T-helper 2 cell treated with Interferon-gamma antibody and Interleukin-4, amounts not matched to agents 100 ng/mL and 5 ng/mL, for 36 hours (primary cell): Measurements from ENCODE around the gene RUVBL1. TPM values are rescaled to one million over a fixed set of nuclear protein-coding genes. Genes with fewer than 3 reads are reported as not detected.

Experiments used
- intact Hi-C: fragments of 100-400 bp; cut with micrococcal nuclease; formaldehyde crosslinking; loops from one replicate; pipeline ENCODE4 v1.15.1; 2023
- total RNA-seq: library from RNA; stranded (reverse); gene quantifications from 2 replicates; pipeline ENCODE4 v1.2.3, GENCODE V29; 2022

The RUVBL1 gene
- total RNA-seq, 1 donor from 2014 or later: 79.1 TPM

GRCh38 chr3:128143496-128143895 is 19.9 kb upstream of the RUVBL1 start:
- intact Hi-C loops: no loop called here

- intact Hi-C loops: loop anchor here (1.0 kb wide), 1 partner anchor 38 kb away; no protein-coding TSS in a partner anchor
Measured at GRCh38 chr3:128133273-128133883, 9.8 kb upstream of the RUVBL1 start.

DNA sequence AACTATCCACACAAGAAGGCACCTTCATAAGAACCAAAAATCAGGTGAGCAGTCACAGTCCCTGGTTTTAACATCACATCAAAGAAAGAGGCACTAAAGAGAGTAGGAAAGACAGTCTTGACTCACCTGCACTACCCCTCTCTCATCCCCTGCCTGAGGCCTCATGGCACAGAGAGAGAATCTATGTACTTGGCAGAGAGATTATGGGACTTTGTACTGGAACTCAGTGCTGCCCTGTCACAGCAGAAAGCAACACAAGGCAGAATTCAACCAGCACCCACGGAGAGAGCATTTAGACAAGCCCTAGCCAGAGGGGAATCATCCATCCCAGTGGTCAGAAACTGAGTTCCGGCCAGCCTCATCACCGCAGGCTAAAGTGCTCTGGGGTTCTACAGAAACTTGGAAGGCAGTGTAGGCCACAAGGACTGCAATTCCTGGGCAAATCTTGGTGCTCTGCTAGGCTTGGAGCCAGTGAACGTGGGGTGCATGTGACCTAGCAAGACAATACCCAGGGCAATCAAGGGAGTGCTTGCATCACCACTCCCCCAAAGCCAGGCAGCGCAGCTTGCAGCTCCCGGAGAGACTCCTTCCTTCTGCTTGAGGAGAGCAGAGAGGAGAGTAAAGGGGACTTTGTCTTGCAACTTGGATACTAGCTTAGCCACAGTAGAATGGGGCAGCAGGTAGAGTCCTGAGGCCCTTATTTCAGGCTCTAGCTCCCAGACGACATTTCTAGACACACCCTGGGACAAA is 8.5 kb upstream of the RUVBL1 start:
- intact Hi-C loops: no loop called here

DNA sequence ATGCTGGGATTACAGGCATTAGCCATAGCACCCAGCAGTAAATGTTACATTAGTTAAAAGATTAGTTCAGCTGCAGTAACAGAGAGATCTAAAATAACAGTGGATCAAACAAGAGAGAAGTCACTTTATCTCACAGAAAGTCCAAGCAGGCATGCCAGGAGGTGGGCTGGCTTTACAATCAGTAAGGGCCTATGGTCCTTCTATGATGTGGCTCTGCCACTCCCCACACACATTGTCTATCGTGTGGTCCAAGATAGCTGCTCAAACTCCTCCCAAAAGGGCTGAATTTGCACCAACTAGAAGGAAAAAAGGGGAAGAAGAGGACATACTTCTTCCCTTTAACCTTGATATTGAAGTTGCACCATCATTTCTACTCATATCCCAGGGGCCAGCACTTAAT is 4.6 kb upstream of the RUVBL1 start:
- intact Hi-C loops: no loop called here

DNA sequence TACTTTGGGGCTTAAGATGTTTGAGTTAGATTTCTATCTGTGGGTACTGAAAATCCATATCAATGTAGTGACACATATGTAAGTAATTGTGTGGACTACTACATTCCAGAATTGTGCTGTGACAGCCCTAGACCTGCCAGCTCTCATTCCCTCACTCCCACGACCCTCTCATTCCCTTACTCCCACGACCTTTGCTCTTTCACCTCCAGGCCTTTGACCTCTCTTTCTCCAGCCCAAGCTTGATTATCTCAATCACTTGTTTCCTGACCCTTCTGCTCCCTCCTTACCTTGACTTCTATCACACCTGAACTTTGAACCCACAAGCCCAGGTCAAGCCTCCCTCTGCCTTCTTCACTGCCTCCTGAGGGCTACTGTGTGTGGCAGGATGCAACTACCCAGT is 3.6 kb upstream of the RUVBL1 start:
- intact Hi-C loops: no loop called here

DNA sequence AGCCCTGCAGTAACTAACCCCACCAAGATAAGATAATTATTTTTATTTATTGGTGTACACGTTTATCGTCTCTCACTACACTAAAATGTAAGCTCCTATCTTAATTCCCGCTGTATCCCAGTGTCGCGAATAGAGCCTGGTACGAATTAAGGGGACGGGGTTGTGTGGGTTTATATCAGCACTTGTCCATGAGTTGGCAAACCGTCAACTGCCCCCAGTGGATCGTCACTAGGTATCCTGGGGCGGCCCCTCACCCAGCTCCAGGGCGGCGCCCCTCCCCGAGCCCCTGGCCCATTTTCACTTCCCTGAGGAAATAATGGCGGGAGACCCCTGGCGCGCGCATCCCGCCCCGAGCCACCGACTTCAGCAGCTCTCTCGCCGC is 465 bp downstream of the RUVBL1 start:
- intact Hi-C loops: loop anchor here (1.0 kb wide), 3 partner anchors 30 to 71 kb away; partner anchors contain the start of genes EEFSEC and SEC61A1

DNA sequence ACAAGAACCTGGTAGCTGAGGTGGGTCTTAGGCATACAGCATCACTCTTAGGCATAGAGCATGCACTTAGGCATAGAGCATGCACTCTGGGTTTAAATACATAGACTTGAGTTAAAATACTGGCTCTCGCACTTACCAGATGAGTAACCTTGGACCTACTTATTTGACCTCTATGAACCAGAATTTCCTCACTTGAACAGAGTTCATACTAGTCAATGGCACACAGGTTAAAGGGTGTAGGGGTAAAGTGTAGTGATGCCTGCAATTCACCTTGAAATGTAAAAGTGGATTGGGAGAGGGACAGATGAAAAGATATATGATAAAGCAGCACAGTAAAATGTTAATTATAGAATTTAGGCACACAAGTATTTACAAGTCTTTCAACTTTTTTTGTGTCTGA is 1.6 kb downstream of the RUVBL1 start:
- intact Hi-C loops: no loop called here

DNA sequence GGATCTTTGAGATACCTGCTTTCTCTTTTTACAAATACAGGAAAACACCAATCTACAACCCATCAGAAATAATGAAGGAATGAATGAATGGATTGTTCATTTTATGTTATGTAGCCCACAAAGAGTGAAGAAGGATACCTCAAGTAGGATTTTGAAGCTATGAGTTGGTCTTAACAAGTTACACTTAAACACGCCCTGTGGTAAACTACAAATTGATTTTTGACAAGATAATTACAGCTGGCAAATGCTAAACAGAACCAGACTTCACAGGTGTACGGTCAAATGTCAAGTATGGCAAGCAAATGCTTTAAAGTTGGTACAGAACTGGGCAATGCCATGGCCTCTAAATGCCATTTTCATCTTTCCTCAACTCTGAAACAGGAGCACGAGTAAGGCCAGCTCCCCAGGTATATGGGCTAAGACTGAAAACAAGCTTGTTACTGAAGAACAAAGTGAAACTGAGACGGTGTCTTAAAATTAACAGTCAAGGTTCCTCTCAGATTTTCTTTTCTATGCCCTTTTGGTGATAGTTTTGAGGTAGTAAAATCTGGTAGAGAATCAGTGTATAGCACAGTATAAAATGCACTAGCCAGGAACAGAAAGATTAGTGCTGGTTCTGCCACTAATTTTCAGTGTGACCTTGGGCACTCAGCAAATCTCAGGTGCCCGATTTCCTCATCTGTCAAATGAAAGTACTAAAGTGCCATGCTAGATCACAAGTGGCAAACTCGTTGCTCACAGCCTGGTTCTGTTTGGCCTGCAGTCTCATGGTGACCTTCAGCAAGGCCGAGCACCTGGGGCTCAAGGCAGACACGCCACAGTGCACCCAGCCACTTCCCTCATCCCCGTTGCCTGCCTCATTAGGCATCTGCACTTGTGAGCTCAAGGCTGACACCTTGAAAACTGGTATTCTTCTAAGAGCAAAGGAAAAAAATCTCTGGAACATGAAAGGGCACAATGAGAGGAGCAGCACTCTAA is 9.5 kb downstream of the RUVBL1 start:
- intact Hi-C loops: loop anchor here (5.0 kb wide), 1 partner anchor 38 kb away; the partner anchor contains the start of gene EEFSEC

GRCh38 chr3:128112357-128112968 is 11.1 kb downstream of the RUVBL1 start:
- intact Hi-C loops: loop anchor here (1.0 to 5.0 kb wide), 2 partner anchors 12 to 40 kb away; partner anchors contain the start of gene EEFSEC

- intact Hi-C loops: loop anchor here (5.0 kb wide), 1 partner anchor 41 kb away; the partner anchor contains the start of gene EEFSEC
Measured at GRCh38 chr3:128111147-128111546, 12.5 kb downstream of the RUVBL1 start.

- intact Hi-C loops: no loop called here
Measured at GRCh38 chr3:128107834-128108233, 15.8 kb downstream of the RUVBL1 start.

DNA sequence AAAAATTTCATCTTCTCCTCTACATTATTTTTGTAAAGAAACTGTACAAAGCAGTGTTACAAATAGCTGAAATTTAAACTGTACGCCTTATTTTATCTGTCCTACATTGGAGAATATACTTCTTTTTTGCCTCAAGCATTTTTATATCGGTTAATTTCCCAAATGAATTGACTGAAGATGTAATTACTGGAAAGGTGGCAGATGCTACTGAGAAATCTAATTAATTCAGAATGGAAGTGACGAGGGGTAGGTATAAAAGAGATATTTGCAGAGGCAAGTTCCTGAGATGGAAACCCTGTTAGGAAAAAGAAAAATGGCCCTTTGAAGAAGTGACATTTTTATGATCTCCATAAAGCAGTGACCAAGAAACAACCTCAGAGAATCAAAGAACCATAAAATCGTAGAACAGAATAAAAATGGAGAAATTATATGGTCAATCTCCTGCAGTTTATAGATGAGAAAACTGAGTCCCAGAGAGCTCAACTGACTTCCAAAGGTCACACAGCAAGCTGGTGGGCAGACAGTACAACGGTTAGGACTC is 20.4 kb downstream of the RUVBL1 start:
- intact Hi-C loops: no loop called here

DNA sequence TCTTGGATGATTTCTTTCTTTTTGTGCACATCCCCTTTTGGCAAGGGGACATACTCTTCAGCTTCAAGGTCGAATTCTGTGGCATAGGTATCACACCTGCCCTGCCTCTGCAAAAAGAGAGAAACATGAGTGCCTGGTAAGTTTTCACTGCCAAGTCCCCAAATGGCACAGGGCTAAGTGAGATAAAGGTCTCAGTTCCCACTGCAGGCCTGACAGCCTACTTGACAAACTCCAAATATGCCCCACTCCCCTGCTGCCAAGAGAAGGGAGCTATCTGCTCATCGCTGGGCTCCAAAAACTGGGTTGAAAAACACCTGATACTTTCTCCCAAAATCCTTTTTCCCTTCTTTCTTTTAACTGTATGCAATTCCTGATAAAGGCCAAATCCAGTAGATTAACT is 23.0 kb downstream of the RUVBL1 start:
- intact Hi-C loops: no loop called here

DNA sequence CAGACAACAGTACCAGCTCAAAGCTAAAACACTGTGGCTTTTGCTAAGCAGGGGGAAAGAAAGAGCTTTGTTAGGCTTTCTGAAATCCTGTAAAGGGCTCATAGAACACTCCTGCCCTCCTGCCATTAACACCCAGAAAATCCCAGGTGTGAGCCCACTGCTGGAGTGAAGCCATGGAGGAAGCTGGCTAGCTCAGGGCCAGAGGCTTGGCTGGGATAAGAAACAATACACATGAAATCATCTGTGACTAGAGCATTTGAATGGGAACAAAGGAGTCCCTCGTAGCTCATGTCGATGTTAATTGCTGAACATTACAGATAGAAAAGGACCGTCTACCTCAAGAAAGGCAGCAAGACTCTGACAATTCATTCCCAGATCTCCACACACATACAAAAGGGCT is 23.5 kb downstream of the RUVBL1 start:
- intact Hi-C loops: no loop called here

DNA sequence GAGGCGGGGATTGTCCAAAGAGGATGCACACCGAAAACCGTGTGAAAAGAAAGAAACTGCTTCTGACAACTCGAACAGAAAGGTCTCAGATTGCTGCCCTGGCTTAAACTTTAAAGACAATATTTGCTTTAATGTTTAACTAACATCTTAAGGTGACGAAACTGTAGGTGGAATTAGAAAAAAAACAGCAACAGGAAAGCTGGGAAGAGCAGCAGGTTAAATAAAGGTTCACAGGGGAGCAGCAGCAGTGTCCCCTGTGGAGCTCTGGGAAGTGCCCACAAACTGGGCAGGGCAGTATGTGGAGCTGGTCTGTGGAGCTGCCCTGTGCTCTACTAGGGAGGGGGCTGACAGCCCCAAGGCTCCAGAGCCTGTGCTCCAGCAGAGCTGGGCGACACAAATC is 25.4 kb downstream of the RUVBL1 start:
- intact Hi-C loops: loop anchor here (10.0 kb wide), 2 partner anchors 327 to 507 kb away; no protein-coding TSS in a partner anchor

DNA sequence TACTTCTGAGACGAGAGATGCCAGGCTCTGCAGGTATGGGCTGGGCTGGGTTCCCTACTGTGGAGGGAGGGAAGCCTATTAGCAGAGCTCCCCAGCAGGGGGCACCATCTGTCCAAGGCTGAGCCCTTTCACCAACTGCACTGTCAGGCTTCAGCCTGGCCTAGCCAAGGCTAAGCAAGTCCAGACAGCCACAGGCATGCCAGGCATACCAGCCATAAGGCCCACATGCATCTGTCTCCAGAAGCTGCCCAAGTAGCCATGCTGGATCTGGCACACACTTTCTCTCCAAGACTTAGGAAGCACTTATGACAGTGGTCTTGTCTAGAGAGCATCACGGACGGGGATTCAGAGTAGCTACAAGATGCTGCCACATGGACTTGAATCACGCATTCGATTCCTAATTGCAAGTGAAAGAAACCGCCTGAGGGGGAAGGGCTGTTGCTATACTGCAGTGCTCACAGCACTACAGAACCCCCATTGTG is 28.3 kb downstream of the RUVBL1 start:
- intact Hi-C loops: loop anchor here (1.0 to 10.0 kb wide), 6 partner anchors 20 to 510 kb away; no protein-coding TSS in a partner anchor

DNA sequence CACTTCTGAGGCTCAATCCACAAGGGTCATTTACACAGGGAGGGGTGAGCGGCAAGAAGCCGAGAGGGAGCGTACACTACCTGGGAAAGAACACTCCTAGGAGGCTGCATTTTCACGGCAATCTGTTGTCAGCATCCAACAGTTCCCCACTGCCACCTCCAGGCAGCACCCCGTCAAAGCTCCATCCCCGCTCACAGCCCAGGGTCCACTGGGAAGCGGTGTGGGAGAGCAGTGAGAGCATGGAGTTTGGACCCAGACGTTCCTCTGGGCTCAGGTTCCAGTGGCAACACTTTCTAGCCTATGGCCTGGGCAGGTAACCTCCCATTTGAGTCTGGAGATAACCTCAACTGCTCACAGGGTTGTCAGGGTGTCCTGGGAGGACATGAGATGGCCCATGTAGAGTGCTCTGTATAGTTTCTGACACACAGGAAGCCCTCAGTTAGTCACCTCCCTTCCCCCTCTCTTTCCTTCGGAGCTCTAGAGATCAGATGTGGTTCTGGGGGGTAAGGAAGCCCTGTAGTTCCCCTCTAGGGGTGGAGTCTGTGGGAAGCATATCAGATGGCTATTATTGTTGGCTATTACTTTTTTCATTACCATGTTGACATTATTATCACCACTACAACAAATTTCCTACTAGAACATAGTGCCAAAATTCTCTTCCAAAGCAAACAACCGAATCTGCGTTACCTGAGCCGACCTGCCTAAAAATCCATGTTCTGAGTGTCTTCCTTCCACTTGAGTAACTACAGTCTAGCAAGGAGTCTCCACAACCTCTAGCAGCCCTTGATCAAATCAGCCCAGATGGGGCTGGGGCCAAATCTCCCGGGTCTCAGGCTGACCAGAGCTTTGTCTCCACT is 29.1 kb downstream of the RUVBL1 start:
- intact Hi-C loops: loop anchor here (1.0 to 10.0 kb wide), 6 partner anchors 20 to 510 kb away; no protein-coding TSS in a partner anchor

DNA sequence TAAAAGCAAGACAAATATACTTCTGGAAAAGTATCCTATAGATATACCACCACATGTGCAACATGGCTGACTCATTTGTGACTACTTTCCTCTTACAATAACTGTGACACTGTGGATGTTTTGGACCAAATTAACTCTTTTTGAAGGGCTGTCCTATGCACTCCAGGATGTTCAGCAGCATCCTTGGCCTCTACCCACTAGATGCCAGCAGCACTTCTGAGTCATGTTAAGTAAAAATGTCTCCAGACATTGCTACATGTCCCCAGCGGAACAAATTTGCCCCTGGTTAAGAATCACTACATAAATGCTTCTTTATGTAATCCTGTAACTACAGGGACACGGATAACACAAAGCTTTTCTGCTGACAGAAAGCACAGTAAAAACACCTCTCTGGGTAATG is 32.0 kb downstream of the RUVBL1 start:
- intact Hi-C loops: loop anchor here (10.0 kb wide), 2 partner anchors 333 to 513 kb away; no protein-coding TSS in a partner anchor

DNA sequence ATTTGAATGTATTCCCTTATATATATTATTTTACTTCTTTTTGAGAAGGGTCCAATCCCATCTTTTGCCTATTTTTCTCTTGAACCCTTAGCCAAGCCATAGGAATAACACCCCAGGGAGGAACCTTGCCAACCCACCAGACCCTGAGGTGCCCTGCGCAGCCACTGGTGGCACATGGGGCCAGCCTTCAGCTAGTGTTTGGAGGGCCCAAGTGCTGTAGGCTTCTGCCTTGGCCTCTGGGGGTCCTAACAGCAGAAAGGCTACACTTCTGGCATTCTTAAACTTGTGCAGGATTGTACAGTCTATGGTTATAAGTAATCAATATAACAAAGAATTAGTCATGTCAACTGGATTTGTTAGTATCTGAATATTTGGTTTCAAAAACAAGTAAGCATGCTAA is 34.5 kb downstream of the RUVBL1 start:
- intact Hi-C loops: no loop called here
